Lower leg skin (tissue), 4 donors: Measurements from ENCODE around the gene BTD. TPM values are rescaled to one million over a fixed set of nuclear protein-coding genes. Genes with fewer than 3 reads are reported as not detected.
"Not testable (repeated sequence)": the region's sequence is repeated elsewhere in the genome, so short reads cannot be mapped to it uniquely, and the experiment has no call there.

ENCODE experiments used
- DNase-seq, 2 donors: peaks; one replicate each; pipeline ENCODE4 v3.0.0-alpha.2; 2019; ENCODE audit warnings: low spot score in 2 of 2
- H3K4me3 ChIP-seq: fragments of 200-600 bp; sonication (generic); 2 replicates; pipeline ENCODE4 v1.5.1; 2017; ENCODE audit warnings: mild to moderate bottlenecking, low read depth; ENCODE audit not compliant: poor library complexity, severe bottlenecking
- CTCF ChIP-seq, 3 donors: fragments of 450-650 bp; IDR thresholded peaks; one replicate each; pipeline ENCODE4 v1.5.1; 2016; ENCODE audit warnings: antibody characterized with exemption in 3 of 3, mild to moderate bottlenecking in 3 of 3, moderate library complexity in 2 of 3
- POLR2A ChIP-seq, 2 donors: fragments of 450-650 bp; IDR thresholded peaks; one replicate each; pipeline ENCODE4 v1.6.1; 2016 to 2017; ENCODE audit warnings: antibody characterized with exemption in 2 of 2, mild to moderate bottlenecking in 1 of 2, moderate library complexity in 1 of 2
- WGBS, 2 donors: methylation state at CpG; one replicate each; pipeline ENCODE4 v1.1.5; 2018; 5-methylcytosine and 5-hydroxymethylcytosine counted together
- intact Hi-C: fragments of 100-400 bp; cut with DNase I; formaldehyde crosslinking; loops from one replicate; pipeline ENCODE4 v1.15.0; 2023; ENCODE audit warnings: low total_unique reads
- total RNA-seq, 4 donors: library from RNA; depleted of rRNA; stranded (reverse); fragments of >200 nt; gene quantifications; one replicate each; pipeline ENCODE4 v1.1.0, GENCODE V29; 2016

Gene BTD
- total RNA-seq, 4 donors from 2014 or later = 18.1 to 24.6 (median 21.4) TPM

GRCh38 chr3:15591928-15592327 lies 9.6 kb upstream of the BTD start:
- intact Hi-C loops = no loop called here
- 88 to 90% methylated on average over 21 of the region's 21 CpGs for WGBS, 2 donors

GRCh38 chr3:15592968-15593367 lies 8.6 kb upstream of the BTD start:
- intact Hi-C loops = no loop called here
- H3K4me3 ChIP-seq = no peak overlapping the region
- WGBS, 2 donors = 88 to 98% methylated on average over 8 of the region's 8 CpGs
- DNase-seq = no peak
- TF ChIP-seq POLR2A (IDR thresholded peaks at IDR 0.05) (no peak), CTCF (IDR thresholded peaks at IDR 0.05) (no peak)

More at GRCh38 chr3:15591928-15592327, 9.6 kb upstream of the BTD start:
- H3K4me3 ChIP-seq = no peak overlapping the region
- DNase-seq = no peak
- TF ChIP-seq POLR2A (IDR thresholded peaks at IDR 0.05) (no peak), CTCF (IDR thresholded peaks at IDR 0.05) (no peak)

GRCh38 chr3:15595955-15596354 lies 5.6 kb upstream of the BTD start:
- no peak for TF ChIP-seq POLR2A (IDR thresholded peaks at IDR 0.05)
- TF ChIP-seq CTCF (IDR thresholded peaks at IDR 0.05) = no peak
- WGBS, 2 donors = 80 to 89% methylated on average over 2 of the region's 2 CpGs
- no peak overlapping the region for H3K4me3 ChIP-seq
- no peak for DNase-seq
- intact Hi-C loops = no loop called here

GRCh38 chr3:15601046-15601398 lies 523 bp upstream of the BTD start:
- TF ChIP-seq POLR2A (IDR thresholded peaks at IDR 0.05) (no peak), CTCF (IDR thresholded peaks at IDR 0.05) (no peak)
- no peak for DNase-seq
- 1% methylated on average over 19 of the region's 19 CpGs for WGBS, 2 donors
- intact Hi-C loops = no loop called here
- H3K4me3 ChIP-seq = peak overlapping the region; percentile 86

- peak overlapping the region; percentile 86 for H3K4me3 ChIP-seq
- no peak for DNase-seq
- WGBS, 2 donors = 1% methylated on average over 9 of the region's 9 CpGs
- intact Hi-C loops = no loop called here
- no peak for TF ChIP-seq POLR2A (IDR thresholded peaks at IDR 0.05)
- TF ChIP-seq CTCF (IDR thresholded peaks at IDR 0.05) = no peak
Observed at GRCh38 chr3:15602146-15602536, 596 bp downstream of the BTD start.

- DNase-seq, intact Hi-C loops, H3K4me3 ChIP-seq: not testable (repeated sequence)
- 90 to 96% methylated on average over 3 of the region's 3 CpGs for WGBS, 2 donors
Observed at GRCh38 chr3:15602816-15603215, 1.3 kb downstream of the BTD start.

- WGBS, 2 donors = 82 to 89% methylated on average over 1 of the region's 1 CpG
- intact Hi-C loops, H3K4me3 ChIP-seq, DNase-seq: not testable (repeated sequence)
Observed at GRCh38 chr3:15604584-15604983, 3.0 kb downstream of the BTD start.
